Activated CD4-positive, alpha-beta T cell treated with anti-CD3 and anti-CD28 coated beads, Interleukin-2, amount 50 U/mL, for 24 hours (primary cell): ENCODE data around the gene MAGEA3.
"Not testable (repeated sequence)": the region's sequence is repeated elsewhere in the genome, so short reads cannot be mapped to it uniquely, and the experiment has no call there.

ENCODE experiments used
- DNase-seq, 2 donors: peaks; one replicate each; pipeline ENCODE4 v3.0.0-alpha.2; 2020; ENCODE audit warnings: low read depth in 1 of 2, low spot score in 1 of 2

The MAGEA3 gene

DNA sequence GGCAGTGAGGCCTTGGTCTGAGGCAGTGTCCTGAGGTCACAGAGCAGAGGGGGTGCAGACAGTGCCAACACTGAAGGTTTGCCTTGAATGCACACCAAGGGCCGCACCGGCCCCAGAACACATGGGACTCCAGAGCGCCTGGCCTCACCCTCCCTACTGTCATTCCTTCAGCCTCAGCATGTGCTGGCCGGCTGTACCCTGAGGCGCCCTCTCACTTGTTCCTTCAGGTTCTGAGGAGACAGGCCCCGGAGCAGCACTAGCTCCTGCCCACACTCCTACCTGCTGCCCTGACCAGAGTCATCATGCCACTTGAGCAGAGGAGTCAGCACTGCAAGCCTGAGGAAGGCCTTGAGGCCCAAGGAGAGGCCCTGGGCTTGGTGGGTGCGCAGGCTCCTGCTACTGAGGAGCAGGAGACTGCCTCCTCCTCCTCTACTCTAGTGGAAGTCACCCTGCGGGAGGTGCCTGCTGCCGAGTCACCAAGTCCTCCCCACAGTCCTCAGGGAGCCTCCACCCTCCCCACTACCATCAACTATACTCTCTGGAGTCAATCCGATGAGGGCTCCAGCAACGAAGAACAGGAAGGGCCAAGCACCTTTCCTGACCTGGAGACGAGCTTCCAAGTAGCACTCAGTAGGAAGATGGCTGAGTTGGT is 37.4 kb downstream of the MAGEA3 start:
- no peak for DNase-seq

DNA sequence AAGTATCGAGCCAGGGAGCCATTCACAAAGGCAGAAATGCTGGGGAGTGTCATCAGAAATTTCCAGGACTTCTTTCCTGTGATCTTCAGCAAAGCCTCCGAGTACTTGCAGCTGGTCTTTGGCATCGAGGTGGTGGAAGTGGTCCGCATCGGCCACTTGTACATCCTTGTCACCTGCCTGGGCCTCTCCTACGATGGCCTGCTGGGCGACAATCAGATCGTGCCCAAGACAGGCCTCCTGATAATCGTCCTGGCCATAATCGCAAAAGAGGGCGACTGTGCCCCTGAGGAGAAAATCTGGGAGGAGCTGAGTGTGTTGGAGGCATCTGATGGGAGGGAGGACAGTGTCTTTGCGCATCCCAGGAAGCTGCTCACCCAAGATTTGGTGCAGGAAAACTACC is 37.9 kb downstream of the MAGEA3 start:
- DNase-seq: not testable (repeated sequence)

DNA sequence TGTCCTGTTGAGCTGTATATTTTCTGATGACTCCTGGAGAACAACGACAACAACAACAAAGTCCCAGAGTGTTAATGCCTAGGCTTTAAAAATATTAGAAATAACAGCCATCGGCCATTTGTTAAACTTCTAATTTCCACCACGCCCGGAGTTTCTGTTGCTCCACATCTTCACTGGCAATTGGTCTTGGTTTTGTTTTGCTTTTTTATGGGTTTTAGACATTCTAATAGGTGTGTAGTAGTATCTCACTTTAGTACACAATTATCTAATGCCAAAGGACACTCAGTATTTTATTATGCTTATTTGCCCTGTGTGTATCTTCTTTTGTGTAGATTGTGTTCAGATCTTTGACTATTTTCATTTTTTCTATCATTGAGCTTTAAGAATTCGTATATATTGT is 40.0 kb downstream of the MAGEA3 start:
- no peak for DNase-seq
